Measurements from ENCODE around the gene EPS15. TPM values are rescaled to one million over a fixed set of nuclear protein-coding genes. Genes with fewer than 3 reads are reported as not detected.

Gene EPS15
- total and polyA plus RNA-seq, 2 of the 13 experiments (the other 11 are each of a cell fraction or from before 2014, with no cell fraction given) = 14.3 to 19.3 TPM

- no peak for TF ChIP-seq BATF2 (CRISPR knock-in tag; IDR thresholded peaks at IDR 0.05)
- TF ChIP-seq GABPA (IDR thresholded peaks at IDR 0.05; ENCODE audit: low read depth, low read length) = no peak
- TF ChIP-seq GABPA (CRISPR knock-in tag; IDR thresholded peaks at IDR 0.05; ENCODE audit: low read depth) = no peak
These were observed 93.8 kb downstream of the EPS15 start (continued) for GRCh38 chr1:51425273-51425672.

- Histone ChIP-seq H4K20me1 (ENCODE audit: insufficient read depth, low read length) (no peaks in the 10 kb centered on the region), H3K9ac (ENCODE audit: insufficient read depth, low read depth, low read length) (no peak overlapping the region), H3K4me1 (ENCODE audit: insufficient read depth, low read length) (no peaks in the 10 kb centered on the region), H3K27me3 (ENCODE audit: control insufficient read depth in 1 of 2, insufficient read depth in 2 of 2, low read length in 2 of 2) (no peaks in the 10 kb centered on the region), H2AFZ (ENCODE audit: low read length) (no peak overlapping the region), H3K4me2 (ENCODE audit: low read depth, low read length) (no peak overlapping the region), H3K9me3 (ENCODE audit: low read length) (no peaks in the 10 kb centered on the region), H3K79me2 (ENCODE audit: insufficient read depth, low read length) (no peaks in the 10 kb centered on the region), H3K36me3 (replicated peaks in 1 of 2; ENCODE audit: control insufficient read depth in 1 of 2, insufficient read depth in 2 of 2, low read length in 2 of 2) (peaks cover 3 to 9% of the 10 kb centered on the region in 2 experiments; a peak in 3 of 5 replicates), H3K27ac (ENCODE audit: extremely low read length, insufficient read depth, low read length) (no peak overlapping the region), H3K4me3 (replicated peaks in 1 of 3; ENCODE audit: insufficient read depth in 1 of 3, low read depth in 2 of 3, low read length in 3 of 3) (no peak overlapping the region)
- 96% methylated on average over 7 of the region's 7 CpGs for WGBS (ENCODE audit: low lambda C conversion rate)
- FAIRE-seq = no peak
- ATAC-seq = no peak
- in situ Hi-C loops (cut with HindIII; ENCODE audit: extremely low pct_ligation_motif_present, low pct_unique_long_range_greater_than_20kb) = no loop called here
- no peak for TF ChIP-seq ZNF333 (CRISPR knock-in tag; IDR thresholded peaks at IDR 0.05; ENCODE audit: borderline replicate concordance)
- no peak for TF ChIP-seq CREB1 (IDR thresholded peaks at IDR 0.05)
- no peak for TF ChIP-seq CREB1 (CRISPR knock-in tag; IDR thresholded peaks at IDR 0.05)
- TF ChIP-seq TEAD2 (CRISPR knock-in tag; IDR thresholded peaks at IDR 0.05) = no peak
- TF ChIP-seq GATAD2A (CRISPR knock-in tag; IDR thresholded peaks at IDR 0.05) = no peak
- TF ChIP-seq ZBTB7A (CRISPR knock-in tag; IDR thresholded peaks at IDR 0.05) = no peak
- no peak for TF ChIP-seq ZNF800 (CRISPR knock-in tag; IDR thresholded peaks at IDR 0.05)
- no peak for TF ChIP-seq PHB2 (IDR thresholded peaks at IDR 0.05; ENCODE audit: partially characterized antibody)
- TF ChIP-seq DMTF1 (CRISPR knock-in tag; IDR thresholded peaks at IDR 0.05) = no peak
- no peak for TF ChIP-seq SAFB2 (CRISPR knock-in tag; IDR thresholded peaks at IDR 0.05; ENCODE audit: borderline replicate concordance, low read depth)
- no peak for TF ChIP-seq ZNF737 (CRISPR knock-in tag; IDR thresholded peaks at IDR 0.05; ENCODE audit: borderline replicate concordance)
- TF ChIP-seq RFXANK (CRISPR knock-in tag; IDR thresholded peaks at IDR 0.05) = no peak
- TF ChIP-seq ZNF44 (CRISPR knock-in tag; IDR thresholded peaks at IDR 0.05) = no peak
- no peak for TF ChIP-seq JDP2 (CRISPR knock-in tag; IDR thresholded peaks at IDR 0.05; ENCODE audit: borderline replicate concordance)
- TF ChIP-seq ZSCAN30 (CRISPR knock-in tag; IDR thresholded peaks at IDR 0.05) = no peak
- TF ChIP-seq MEIS1 (CRISPR knock-in tag; IDR thresholded peaks at IDR 0.05; ENCODE audit: borderline replicate concordance) = no peak
- POLR2A ChIA-PET = no interaction called here
- intact Hi-C loops (cut with micrococcal nuclease; ENCODE audit: unreplicated experiment) = no loop called here
- CTCF ChIA-PET (ENCODE audit: low intra/inter-chr PET ratio, low total read pairs) = no interaction called here
- BruUV-seq (replicated peaks) = no TSS peak
- DNase-seq (ENCODE audit: low spot score) = no peak
These were observed 95.8 kb downstream of the EPS15 start for GRCh38 chr1:51423073-51423821.
